Ascending aorta (tissue), 2 donors: ENCODE data around the gene HES3. TPM values are rescaled to one million over a fixed set of nuclear protein-coding genes. Genes with fewer than 3 reads are reported as not detected.
A peak's percentile ranks its signal among the peaks of the same experiment; 100 is the strongest.

Experiments used
- DNase-seq, 2 donors: peaks; one replicate each; pipeline ENCODE4 v3.0.0-alpha.2; 2019; ENCODE audit warnings: low spot score in 2 of 2
- H3K27ac ChIP-seq, 2 donors: fragments of 200-600 bp; sonication (generic); one replicate each; pipeline ENCODE4 v1.5.1; 2016 to 2017; ENCODE audit warnings: mild to moderate bottlenecking in 1 of 2
- H3K27me3 ChIP-seq: fragments of 200-600 bp; sonication (generic); one replicate; pipeline ENCODE4 v1.5.1; 2017
- H3K36me3 ChIP-seq, 2 donors: fragments of 200-600 bp; sonication (generic); one replicate each; pipeline ENCODE4 v1.5.1; 2016
- H3K4me1 ChIP-seq, 2 donors: fragments of 200-600 bp; sonication (generic); one replicate each; pipeline ENCODE4 v1.5.1; 2016 to 2017; ENCODE audit warnings: mild to moderate bottlenecking in 1 of 2
- H3K4me3 ChIP-seq, 2 donors: fragments of 200-600 bp; sonication (generic); one replicate each; pipeline ENCODE4 v1.5.1; 2016 to 2017; ENCODE audit warnings: mild to moderate bottlenecking in 1 of 2
- H3K9me3 ChIP-seq, 2 donors: fragments of 200-600 bp; sonication (generic); one replicate each; pipeline ENCODE4 v1.5.1; 2016
- CTCF ChIP-seq, 3 experiments: fragments of 200-600 bp in 2 of 3; fragments of 450-650 bp in 1 of 3; sonication (generic) in 2 of 3; IDR thresholded peaks; one replicate each; pipeline ENCODE4 v1.5.1; 2016 to 2019; ENCODE audit warnings: antibody characterized with exemption in 3 of 3, mild to moderate bottlenecking in 1 of 3, moderate library complexity in 1 of 3
- intact Hi-C: fragments of 100-400 bp; cut with DNase I; formaldehyde crosslinking; loops from one replicate; pipeline ENCODE4 v1.15.1; 2023
- total RNA-seq: library from RNA; depleted of rRNA; stranded (reverse); fragments of >200 nt; gene quantifications from one replicate; pipeline ENCODE4 v1.1.0, GENCODE V29; 2016

HES3 gene
- total RNA-seq, 1 donor from 2014 or later = not detected

- peak in 1 of 2 donors; percentile 59 for DNase-seq
- H3K4me1 ChIP-seq = peaks cover 2 to 12% of the 10 kb centered on the region in 2 donors
- no peaks in the 10 kb centered on the region for H3K36me3 ChIP-seq
- H3K27ac ChIP-seq = no peak overlapping the region
- H3K4me3 ChIP-seq = no peak overlapping the region
- H3K9me3 ChIP-seq = no peaks in the 10 kb centered on the region
- H3K27me3 ChIP-seq = peaks cover 52% of the 10 kb centered on the region
- no peak for TF ChIP-seq CTCF (IDR thresholded peaks at IDR 0.05)
- intact Hi-C loops = loop anchor here (1.0 to 5.0 kb wide), 5 partner anchors 97 to 194 kb away; no protein-coding TSS in a partner anchor
These were observed 2.0 kb downstream of the HES3 start for GRCh38 chr1:6245869-6246496.

GRCh38 chr1:6246497-6247467 is 2.8 kb downstream of the HES3 start:
- H3K27ac ChIP-seq = no peak overlapping the region
- peak; percentile 92 to 97 (median 94) for TF ChIP-seq CTCF (IDR thresholded peaks at IDR 0.05)
- intact Hi-C loops = loop anchor here (1.0 to 5.0 kb wide), 5 partner anchors 97 to 194 kb away; no protein-coding TSS in a partner anchor
- H3K36me3 ChIP-seq = no peaks in the 10 kb centered on the region
- peak in 1 of 2 donors; percentile 82 for DNase-seq
- no peaks in the 10 kb centered on the region for H3K9me3 ChIP-seq
- no peak overlapping the region for H3K4me3 ChIP-seq
- peaks cover 44% of the 10 kb centered on the region for H3K27me3 ChIP-seq
- peaks cover 2 to 11% of the 10 kb centered on the region in 2 donors for H3K4me1 ChIP-seq

GRCh38 chr1:6247651-6248050 is 3.7 kb downstream of the HES3 start:
- no peaks in the 10 kb centered on the region for H3K36me3 ChIP-seq
- intact Hi-C loops = loop anchor here (5.0 kb wide), 2 partner anchors 115 to 195 kb away; no protein-coding TSS in a partner anchor
- no peak for TF ChIP-seq CTCF (IDR thresholded peaks at IDR 0.05)
- H3K4me1 ChIP-seq = peaks cover 0 to 4% of the 10 kb centered on the region in 2 donors
- no peak for DNase-seq
- H3K9me3 ChIP-seq = no peaks in the 10 kb centered on the region
- no peak overlapping the region for H3K27ac ChIP-seq
- no peak overlapping the region for H3K4me3 ChIP-seq
- peaks cover 36% of the 10 kb centered on the region for H3K27me3 ChIP-seq

GRCh38 chr1:6248161-6248776 is 4.3 kb downstream of the HES3 start:
- H3K27ac ChIP-seq = no peak overlapping the region
- intact Hi-C loops = loop anchor here (5.0 kb wide), 2 partner anchors 114 to 196 kb away; no protein-coding TSS in a partner anchor
- H3K36me3 ChIP-seq = no peaks in the 10 kb centered on the region
- no peak for DNase-seq
- TF ChIP-seq CTCF (IDR thresholded peaks at IDR 0.05) = no peak
- peaks cover 32% of the 10 kb centered on the region for H3K27me3 ChIP-seq
- H3K9me3 ChIP-seq = no peaks in the 10 kb centered on the region
- peaks cover 0 to 4% of the 10 kb centered on the region in 2 donors for H3K4me1 ChIP-seq
- H3K4me3 ChIP-seq = no peak overlapping the region
